GM21529 (cell line): ENCODE measurements around the gene NEDD4L.

ENCODE experiments used
- ATAC-seq: cut with Tn5 transposase; IDR thresholded peaks from one replicate; pipeline ENCODE4 v1.9.1; 2021; ENCODE audit not compliant: unreplicated experiment

Gene NEDD4L

DNA sequence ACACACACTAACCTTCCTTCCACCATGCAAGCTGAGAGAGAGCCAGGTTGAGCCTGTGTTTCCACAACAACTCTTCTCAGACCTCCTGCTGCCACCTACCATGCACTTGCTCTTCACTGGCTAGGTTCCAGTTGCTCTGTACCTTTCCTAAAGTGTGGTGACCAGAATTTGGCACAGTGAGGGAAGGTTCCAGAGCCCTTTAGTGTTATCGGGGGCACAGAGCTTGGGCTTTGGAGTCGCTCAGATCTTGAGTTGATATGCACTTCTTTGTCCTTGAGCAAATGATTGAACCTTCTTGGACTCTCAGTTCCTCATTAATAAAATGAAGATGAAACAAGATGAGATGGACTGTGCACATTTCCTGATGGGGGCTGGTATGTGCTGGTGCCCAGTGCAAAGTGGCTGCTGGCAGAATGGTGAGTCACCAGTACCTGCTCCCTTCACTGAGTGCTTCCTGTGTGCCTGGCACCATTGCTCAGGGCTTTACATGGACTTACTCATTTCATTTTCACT is 47.1 kb downstream of the NEDD4L start:
- ATAC-seq: peak; percentile 91

DNA sequence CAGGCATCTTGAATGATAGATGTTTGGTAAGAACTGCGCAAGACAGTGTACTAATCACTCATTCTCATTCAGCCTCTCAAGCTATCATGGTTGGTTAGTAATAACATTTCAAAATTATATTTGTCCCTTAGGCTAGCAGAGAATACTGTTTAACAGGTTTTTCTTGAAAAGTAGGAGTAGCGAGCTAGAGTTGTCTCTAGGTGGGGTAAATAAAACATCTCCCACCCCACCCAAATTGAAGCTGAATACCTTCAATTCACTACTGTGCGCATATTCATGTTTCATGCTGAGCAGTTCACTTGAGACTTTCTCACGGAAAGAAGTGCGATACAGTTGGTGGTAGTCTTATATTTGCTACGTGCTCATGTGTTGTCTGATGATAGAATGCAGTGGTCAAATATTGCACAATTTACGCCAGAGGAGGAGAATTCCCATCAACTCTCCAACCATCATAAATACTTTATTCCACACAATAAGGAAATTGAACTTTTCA is 49.3 kb downstream of the NEDD4L start:
- ATAC-seq: no peak

DNA sequence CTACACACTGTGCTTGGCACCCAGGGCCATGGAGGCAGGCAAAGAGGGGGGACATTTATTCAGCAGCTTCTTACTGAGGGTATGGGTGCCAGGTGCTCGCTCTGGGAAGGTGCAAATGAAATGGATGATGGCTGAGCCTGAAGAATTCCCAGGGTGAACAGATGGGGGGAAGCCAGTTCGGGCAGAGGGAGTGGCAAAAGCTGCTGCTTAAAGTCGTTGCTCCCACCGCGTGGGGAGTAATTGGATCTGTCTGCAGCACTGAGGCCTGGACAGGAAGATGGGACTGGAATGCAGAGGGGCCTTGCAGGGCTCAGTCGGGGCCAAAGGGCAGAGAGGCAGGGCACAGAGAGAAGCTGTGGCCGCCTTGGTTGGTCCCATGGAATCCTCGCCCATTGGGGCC is 51.2 kb downstream of the NEDD4L start:
- no peak for ATAC-seq

DNA sequence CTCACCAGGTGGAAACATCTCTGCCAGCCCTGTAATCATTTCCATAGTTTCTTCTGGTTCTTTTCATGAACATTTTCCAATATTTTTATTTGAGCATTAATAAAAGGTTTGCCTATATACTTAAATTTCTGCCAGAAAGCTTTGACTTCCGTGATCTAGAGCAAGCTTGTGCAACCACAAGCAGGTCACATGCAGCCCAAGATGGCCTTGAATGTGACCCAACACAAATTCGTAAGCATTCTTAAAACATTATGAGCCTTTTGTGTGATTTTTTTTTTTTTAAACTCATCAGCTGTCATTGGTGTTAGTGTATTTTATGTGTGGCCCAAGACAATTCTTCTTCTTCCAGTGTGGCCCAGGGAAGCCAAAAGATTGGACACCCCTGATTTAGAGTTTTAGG is 51.6 kb downstream of the NEDD4L start:
- ATAC-seq: no peak

DNA sequence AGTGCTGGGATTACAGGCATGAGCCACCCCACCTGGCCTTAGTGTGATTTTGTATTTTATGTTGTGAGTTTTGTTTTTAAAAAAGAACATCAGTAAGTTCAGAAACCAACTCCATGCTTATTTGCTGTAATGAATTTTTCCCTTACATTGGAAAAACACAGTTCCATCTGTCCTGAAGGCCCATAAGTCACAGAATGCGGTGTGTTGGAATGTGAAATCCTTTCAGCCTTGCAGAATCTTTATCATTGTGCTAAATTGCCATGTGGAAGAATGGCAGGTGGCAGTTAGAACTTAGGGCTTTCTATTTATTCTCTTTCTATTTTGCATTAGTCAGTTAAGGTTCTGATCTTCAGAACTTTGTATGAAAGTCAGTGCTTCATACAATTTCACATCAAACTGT is 52.6 kb downstream of the NEDD4L start:
- no peak for ATAC-seq

DNA sequence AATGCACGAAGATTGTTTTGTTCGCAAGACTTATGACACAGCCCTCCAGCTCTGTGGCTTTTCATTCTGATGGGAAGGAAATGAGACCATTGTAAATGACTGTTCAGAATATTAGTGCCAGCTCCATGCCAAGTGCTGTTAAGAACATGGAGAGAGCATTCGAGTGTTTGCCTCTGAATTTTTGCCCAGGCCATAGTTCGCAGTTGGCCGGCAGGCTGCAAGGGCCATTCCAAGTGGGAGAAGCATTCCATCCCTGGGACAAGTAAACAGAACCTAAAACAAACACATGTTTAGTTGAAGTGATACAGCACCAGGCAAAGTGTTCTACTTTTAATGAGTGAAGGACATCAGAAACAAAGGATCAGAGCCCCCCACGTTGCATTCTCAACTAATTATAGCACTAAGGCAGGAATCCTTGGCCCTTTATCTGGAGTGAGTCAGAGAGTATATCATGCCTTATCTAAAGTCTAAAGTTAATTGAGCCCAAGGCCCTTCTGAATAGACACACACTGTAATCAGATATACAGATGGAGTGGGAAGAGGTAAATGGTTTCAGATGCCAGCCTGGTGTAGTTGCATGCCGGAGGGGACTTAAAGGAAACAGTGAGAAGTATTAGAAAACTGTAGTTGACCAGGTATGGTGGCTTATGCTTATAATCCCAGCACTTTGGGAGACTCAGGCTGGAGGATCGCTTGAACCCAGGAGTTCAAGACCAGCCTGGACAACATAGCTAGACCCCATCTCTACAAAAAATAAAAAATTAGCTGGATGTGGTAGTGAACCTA is 53.3 kb downstream of the NEDD4L start:
- ATAC-seq: no peak

DNA sequence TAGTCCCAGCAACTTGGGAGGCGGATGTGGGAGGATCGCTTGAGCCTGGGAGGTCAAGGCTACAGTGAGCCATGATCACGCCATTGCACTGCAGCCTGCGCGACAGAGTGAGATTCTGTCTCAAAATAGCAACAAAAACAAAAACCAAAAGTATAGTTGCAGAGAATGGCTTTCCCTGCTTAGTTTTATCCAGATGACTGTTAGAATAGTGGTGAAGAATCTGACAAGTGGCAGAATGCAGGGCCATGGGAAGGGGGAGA is 53.8 kb downstream of the NEDD4L start:
- no peak for ATAC-seq

GRCh38 chr18:58098706-58099105 is 54.7 kb downstream of the NEDD4L start:
- no peak for ATAC-seq

GRCh38 chr18:58100154-58100553 is 56.1 kb downstream of the NEDD4L start:
- peak; percentile 50 for ATAC-seq

DNA sequence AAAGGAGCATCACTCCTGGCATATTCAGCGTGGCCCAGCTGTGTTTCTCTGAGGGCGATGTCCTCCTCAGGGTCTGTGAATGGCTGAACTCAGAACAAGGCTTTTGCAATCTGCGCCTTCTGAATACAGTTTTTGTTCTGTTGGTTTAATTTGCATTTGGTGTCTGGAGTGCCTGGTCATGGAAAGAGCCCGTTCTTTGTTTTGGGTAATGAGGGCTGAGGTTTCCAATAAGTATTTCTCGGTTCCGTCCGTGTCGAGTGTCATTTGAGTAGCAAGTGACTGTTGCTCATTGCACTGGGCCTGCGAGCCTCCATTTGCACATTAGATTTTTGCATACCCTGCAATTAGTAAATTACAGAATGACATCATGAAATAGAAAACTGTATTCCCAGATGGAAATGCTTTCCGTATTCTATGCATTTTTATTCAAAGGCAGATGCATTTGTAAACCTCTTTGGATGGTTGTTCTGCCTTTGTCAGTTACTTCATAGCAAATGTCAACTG is 57.3 kb downstream of the NEDD4L start:
- ATAC-seq: peak; percentile 72

DNA sequence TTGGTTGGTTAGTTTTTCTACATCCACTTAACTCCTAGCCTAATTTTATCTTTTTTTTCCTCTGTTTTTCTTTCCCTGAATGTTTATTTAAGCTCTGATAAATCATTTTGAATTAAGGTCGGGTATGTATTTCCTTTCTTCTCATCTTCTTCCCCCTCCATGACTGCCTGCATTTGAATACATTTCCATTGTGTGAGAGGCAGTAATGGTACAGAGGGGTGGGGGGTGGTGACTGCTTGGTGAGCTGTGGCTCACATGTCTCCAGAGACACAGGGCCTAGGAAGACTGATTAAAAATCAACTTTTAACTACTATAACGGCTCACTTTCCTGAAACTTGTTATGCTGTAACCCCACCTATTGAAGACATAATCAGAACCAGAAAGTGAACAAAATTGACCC is 58.0 kb downstream of the NEDD4L start:
- no peak for ATAC-seq

DNA sequence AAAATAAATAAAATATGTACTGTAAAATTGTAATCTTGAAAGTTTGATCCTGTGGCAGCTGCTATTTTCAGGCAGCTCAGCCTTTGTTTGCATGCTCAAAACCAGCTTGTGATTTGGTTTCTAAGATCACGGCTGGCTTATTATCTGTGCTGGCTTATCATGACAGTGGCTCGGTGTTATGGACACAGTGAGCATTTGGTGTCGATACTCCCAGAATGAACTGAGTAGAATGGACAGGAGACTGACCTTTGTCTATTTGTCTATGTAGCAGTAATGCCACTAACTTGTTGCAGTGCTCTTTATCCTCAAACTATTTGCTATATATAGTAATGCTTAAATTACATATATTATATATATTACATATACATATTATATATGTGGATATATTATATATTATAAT is 58.8 kb downstream of the NEDD4L start:
- ATAC-seq: no peak

DNA sequence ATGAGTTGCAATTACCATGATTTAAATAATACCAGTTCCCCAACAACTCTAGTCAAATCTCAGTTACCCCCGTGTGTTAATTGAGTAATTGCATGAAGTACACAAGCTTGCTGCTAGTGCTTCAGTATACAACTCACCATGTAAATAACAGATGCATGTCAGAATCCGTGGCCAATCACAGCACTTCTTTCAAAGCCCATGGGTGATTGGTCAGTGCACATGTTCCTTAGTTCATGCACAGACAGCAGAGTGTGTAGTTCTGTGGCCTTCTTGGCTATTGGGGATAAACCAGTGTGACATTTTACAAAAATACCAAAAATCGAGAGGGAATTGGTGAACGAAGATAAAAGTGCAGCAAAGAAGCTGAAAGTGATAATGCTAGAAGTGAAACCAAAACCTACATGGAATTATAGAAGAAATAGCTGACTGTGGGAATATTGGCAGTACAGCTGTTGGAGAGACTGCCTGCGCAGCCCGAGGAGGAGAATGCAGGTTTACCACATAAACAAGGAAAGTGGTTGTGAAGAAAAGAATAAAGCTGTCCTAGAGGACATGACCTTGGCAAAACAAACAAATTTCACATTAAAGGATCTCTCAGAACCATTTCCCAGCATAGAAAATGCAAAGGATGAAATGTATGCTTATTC is 59.4 kb downstream of the NEDD4L start:
- ATAC-seq: no peak

GRCh38 chr18:58104096-58104495 is 60.1 kb downstream of the NEDD4L start:
- ATAC-seq: no peak

- ATAC-seq: no peak
These were observed 61.3 kb downstream of the NEDD4L start for GRCh38 chr18:58105206-58105887.

GRCh38 chr18:58105888-58106260 is 61.8 kb downstream of the NEDD4L start:
- ATAC-seq: no peak

DNA sequence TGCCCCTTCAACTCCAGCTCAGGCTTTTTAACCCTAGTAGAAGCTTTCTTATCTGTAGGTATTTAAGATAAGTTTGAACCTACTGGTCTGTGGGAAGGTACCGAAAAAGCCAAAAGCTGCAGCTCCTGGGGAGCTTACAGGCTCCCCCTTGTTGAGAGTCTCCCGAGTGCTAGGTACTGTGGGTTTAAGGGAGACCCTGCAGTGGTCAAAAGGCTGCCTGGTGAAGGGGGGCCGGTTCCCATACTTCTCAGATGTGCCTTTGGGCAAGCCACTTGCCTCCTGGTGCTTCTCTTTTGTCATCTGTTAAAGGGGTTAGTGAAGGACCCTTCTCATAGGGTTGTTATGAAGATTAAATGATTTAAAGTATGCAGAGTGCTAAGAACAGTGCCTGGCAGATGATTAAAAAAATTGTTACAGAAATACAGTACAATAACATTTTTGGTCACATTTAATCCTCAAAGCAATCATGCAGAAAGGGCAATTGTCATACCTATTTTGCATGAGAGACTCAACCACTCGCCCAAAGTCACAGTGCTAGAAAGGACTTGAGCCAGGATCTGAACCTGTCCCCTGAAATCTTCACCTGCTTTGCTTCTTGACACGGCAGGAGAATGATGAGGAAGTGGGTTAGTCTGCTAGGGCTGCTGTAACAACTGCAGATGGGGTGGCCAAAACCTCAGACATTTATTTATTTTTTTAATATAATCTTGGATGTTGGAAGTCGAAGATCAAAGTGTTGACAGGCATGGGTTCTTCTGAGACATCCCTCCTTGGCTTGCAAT is 62.5 kb downstream of the NEDD4L start:
- ATAC-seq: no peak

DNA sequence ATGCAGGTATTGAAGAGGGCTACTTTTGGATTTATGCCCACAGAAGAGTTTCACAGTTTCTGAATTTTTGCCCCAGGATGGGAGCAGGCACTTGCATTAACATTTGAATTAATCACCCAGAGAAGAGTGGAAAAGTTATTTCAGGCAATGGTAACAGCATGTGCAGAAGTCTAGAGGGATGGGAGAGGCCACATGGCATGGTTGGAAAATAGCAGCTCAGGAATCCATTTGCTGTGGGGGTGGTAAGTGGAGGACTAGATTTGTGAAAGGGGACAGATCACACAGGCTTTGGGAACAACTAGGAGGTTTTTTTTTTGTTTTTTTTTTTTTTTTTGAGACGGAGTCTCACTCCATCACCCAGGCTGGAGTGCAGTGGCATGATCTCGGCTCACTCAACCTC is 65.2 kb downstream of the NEDD4L start:
- ATAC-seq: no peak

DNA sequence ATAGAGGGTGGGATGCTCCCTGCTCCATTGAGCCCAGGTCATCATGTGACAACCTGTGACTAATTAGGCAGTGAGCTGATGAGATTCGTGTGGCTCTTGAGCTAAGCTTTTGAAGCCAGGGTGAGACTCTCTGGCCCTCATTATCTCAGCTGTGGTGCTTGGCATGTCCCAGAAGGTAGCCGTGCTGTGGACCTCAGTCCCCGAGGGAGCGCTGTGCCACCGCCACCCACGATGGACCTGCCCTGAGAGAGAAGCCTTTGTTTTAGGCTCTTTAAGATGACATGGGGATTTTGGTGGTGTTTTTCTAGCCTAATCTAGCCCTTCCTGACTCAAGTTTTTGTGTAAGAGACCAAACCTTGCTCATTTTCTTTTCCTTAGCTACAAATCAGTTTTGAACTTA is 66.4 kb downstream of the NEDD4L start:
- no peak for ATAC-seq

DNA sequence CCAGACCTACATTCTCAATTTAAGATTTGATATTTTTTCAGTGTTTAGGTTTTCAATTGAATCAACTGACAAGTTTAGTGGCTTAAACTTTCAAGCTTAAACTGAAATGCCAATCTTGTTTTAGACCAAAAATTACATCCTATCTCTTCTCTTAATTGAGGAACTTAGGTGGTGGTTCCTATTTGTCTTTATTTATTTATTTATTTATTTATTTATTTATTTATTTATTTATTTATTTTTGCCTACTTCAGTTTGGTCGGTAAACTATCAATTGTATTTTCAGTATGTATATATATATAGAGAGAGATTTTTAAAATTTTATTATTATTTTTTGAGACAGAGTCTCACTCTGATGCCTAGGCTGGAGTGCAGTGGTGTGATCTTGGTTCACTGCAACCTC is 68.1 kb downstream of the NEDD4L start:
- ATAC-seq: no peak

GRCh38 chr18:58113337-58113736 is 69.3 kb downstream of the NEDD4L start:
- ATAC-seq: peak; percentile 81
